ENCODE results near the gene RYR2.

The RYR2 gene

GRCh38 chr1:237170149-237170548 lies 128.2 kb downstream of the RYR2 start:
- H3K36me3 ChIP-seq (ENCODE audit: insufficient read depth, low read length): no peaks in the 10 kb centered on the region
- no peak overlapping the region for H3K4me2 ChIP-seq (ENCODE audit: low read length)
- H3F3A ChIP-seq (ENCODE audit: insufficient read depth, low read length): no peaks in the 10 kb centered on the region
- H3K27ac ChIP-seq (ENCODE audit: low read depth, low read length, poor library complexity, severe bottlenecking): no peak overlapping the region
- no peaks in the 10 kb centered on the region for H3K9me2 ChIP-seq (ENCODE audit: low read depth, low read length)
- H3K4me3 ChIP-seq (ENCODE audit: low read depth, low read length, poor library complexity, severe bottlenecking): no peak overlapping the region
- H3K9me3 ChIP-seq (ENCODE audit: low read length): no peaks in the 10 kb centered on the region
- TF ChIP-seq CTCF (IDR thresholded peaks at IDR 0.05; ENCODE audit: low read length) (no peak), EZH2 (IDR thresholded peaks at IDR 0.05; ENCODE audit: borderline replicate concordance, low read length) (no peak)
- H3K9ac ChIP-seq (ENCODE audit: low read length): no peak overlapping the region
- no peaks in the 10 kb centered on the region for H4K20me1 ChIP-seq (ENCODE audit: insufficient read depth, low read length)
- H2AFZ ChIP-seq (ENCODE audit: low read length): no peak overlapping the region
- H3K79me2 ChIP-seq (ENCODE audit: insufficient read depth, low read length): no peaks in the 10 kb centered on the region
- H3K4me1 ChIP-seq (ENCODE audit: insufficient read depth, low read length, severe bottlenecking): no peaks in the 10 kb centered on the region
- H3K27me3 ChIP-seq (ENCODE audit: insufficient read depth, low read length): no peaks in the 10 kb centered on the region

DNA sequence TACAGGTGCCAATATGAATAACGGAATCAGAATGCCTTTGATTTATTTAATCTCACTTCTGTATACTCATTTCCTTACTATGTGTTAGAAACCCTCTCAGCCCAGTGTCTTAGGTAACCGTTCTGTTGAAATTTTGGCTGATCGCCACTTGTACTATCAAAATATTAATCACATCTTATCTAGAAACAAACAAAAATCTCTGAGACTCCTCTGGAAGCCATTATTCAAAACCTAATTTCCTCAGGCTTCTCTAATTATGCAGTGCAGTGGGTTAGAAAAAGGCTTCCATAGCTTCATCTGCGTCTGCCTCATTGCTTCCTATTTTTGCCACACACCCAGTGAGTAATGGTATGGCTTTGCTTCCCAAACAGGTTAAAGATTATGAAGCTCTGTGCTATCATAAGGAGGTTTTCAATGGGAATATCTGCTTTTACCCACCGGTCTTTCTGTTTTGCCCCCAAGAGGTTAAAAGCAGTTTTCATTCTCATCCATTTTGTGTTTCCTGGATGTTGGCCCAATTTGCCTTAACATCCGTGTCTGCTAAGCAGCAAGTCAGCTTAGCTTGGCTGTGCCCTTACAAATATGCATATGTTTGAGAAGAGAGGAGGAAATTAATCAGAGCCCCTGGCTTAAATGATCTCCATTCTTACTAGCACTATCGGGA lies 129.6 kb downstream of the RYR2 start:
- Histone ChIP-seq H3K9me3 (ENCODE audit: low read length) (no peaks in the 10 kb centered on the region), H4K20me1 (ENCODE audit: insufficient read depth, low read length) (no peaks in the 10 kb centered on the region), H3K27me3 (ENCODE audit: insufficient read depth, low read length) (no peaks in the 10 kb centered on the region), H3F3A (ENCODE audit: insufficient read depth, low read length) (no peaks in the 10 kb centered on the region), H3K36me3 (ENCODE audit: insufficient read depth, low read length) (no peaks in the 10 kb centered on the region), H3K9ac (ENCODE audit: low read length) (no peak overlapping the region), H3K4me1 (ENCODE audit: insufficient read depth, low read length, severe bottlenecking) (no peaks in the 10 kb centered on the region), H2AFZ (ENCODE audit: low read length) (no peak overlapping the region), H3K9me2 (ENCODE audit: low read depth, low read length) (no peaks in the 10 kb centered on the region), H3K4me2 (ENCODE audit: low read length) (no peak overlapping the region), H3K27ac (ENCODE audit: low read depth, low read length, poor library complexity, severe bottlenecking) (no peak overlapping the region), H3K4me3 (ENCODE audit: low read depth, low read length, poor library complexity, severe bottlenecking) (no peak overlapping the region), H3K79me2 (ENCODE audit: insufficient read depth, low read length) (no peaks in the 10 kb centered on the region)
- TF ChIP-seq CTCF (IDR thresholded peaks at IDR 0.05; ENCODE audit: low read length) (no peak), EZH2 (IDR thresholded peaks at IDR 0.05; ENCODE audit: borderline replicate concordance, low read length) (no peak)

GRCh38 chr1:237172118-237172485 lies 130.1 kb downstream of the RYR2 start:
- Histone ChIP-seq H3K27ac (ENCODE audit: low read depth, low read length, poor library complexity, severe bottlenecking) (no peak overlapping the region), H3K9me2 (ENCODE audit: low read depth, low read length) (no peaks in the 10 kb centered on the region)
- TF ChIP-seq EZH2 (IDR thresholded peaks at IDR 0.05; ENCODE audit: borderline replicate concordance, low read length) (no peak), CTCF (IDR thresholded peaks at IDR 0.05; ENCODE audit: low read length) (no peak)

More at GRCh38 chr1:237172118-237172485, 130.1 kb downstream of the RYR2 start:
- Histone ChIP-seq H3K36me3 (ENCODE audit: insufficient read depth, low read length) (no peaks in the 10 kb centered on the region), H3K4me1 (ENCODE audit: insufficient read depth, low read length, severe bottlenecking) (no peaks in the 10 kb centered on the region), H3K4me3 (ENCODE audit: low read depth, low read length, poor library complexity, severe bottlenecking) (no peak overlapping the region), H3K4me2 (ENCODE audit: low read length) (no peak overlapping the region), H4K20me1 (ENCODE audit: insufficient read depth, low read length) (no peaks in the 10 kb centered on the region), H2AFZ (ENCODE audit: low read length) (no peak overlapping the region), H3K9me3 (ENCODE audit: low read length) (no peaks in the 10 kb centered on the region), H3K27me3 (ENCODE audit: insufficient read depth, low read length) (no peaks in the 10 kb centered on the region), H3K9ac (ENCODE audit: low read length) (no peak overlapping the region), H3K79me2 (ENCODE audit: insufficient read depth, low read length) (no peaks in the 10 kb centered on the region), H3F3A (ENCODE audit: insufficient read depth, low read length) (no peaks in the 10 kb centered on the region)
